Osteocyte (in vitro differentiated cells): ENCODE data around the gene FGF14. TPM values are rescaled to one million over a fixed set of nuclear protein-coding genes. Genes with fewer than 3 reads are reported as not detected.

Experiments used
- DNase-seq: peaks from one replicate; pipeline ENCODE4 v3.0.0; 2021; ENCODE audit warnings: mixed read lengths; ENCODE audit not compliant: unreplicated experiment; ENCODE audit errors: extremely low spot score
- H3K27ac Mint-ChIP-seq: one replicate; pipeline ENCODE4 v1.8.0; 2021; ENCODE audit warnings: mild to moderate bottlenecking, mixed read lengths; ENCODE audit not compliant: unreplicated experiment
- H3K27me3 Mint-ChIP-seq: one replicate; pipeline ENCODE4 v1.8.0; 2021; ENCODE audit warnings: mixed read lengths; ENCODE audit not compliant: unreplicated experiment
- H3K36me3 Mint-ChIP-seq: one replicate; pipeline ENCODE4 v1.8.0; 2021; ENCODE audit warnings: mixed read lengths; ENCODE audit not compliant: unreplicated experiment
- H3K4me1 Mint-ChIP-seq: one replicate; pipeline ENCODE4 v1.8.0; 2021; ENCODE audit warnings: mixed read lengths; ENCODE audit not compliant: unreplicated experiment
- H3K4me3 Mint-ChIP-seq: one replicate; pipeline ENCODE4 v1.8.0; 2021; ENCODE audit warnings: mild to moderate bottlenecking, moderate library complexity, mixed read lengths; ENCODE audit not compliant: unreplicated experiment
- H3K9me3 Mint-ChIP-seq: one replicate; pipeline ENCODE4 v1.8.0; 2021; ENCODE audit warnings: mixed read lengths; ENCODE audit not compliant: unreplicated experiment
- CTCF ChIP-seq: fragments of 200-600 bp; sonication (generic); IDR thresholded peaks from 2 replicates; pipeline ENCODE4 v1.5.0; 2021; ENCODE audit warnings: antibody characterized with exemption, mild to moderate bottlenecking, moderate library complexity
- total RNA-seq: library from RNA; stranded (reverse); gene quantifications from 2 replicates; pipeline ENCODE4 v1.2.1, GENCODE V29; 2021

FGF14 gene
- total RNA-seq, 1 donor from 2014 or later: 0.24 TPM

GRCh38 chr13:101978552-101979315, 423.1 kb downstream of the FGF14 start:
- Mint-ChIP-seq H3K27ac (no peak overlapping the region), H3K4me1 (peaks cover 3% of the 10 kb centered on the region), H3K27me3 (peaks cover 16% of the 10 kb centered on the region), H3K36me3 (no peaks in the 10 kb centered on the region), H3K9me3 (no peaks in the 10 kb centered on the region), H3K4me3 (no peak overlapping the region)
- no peak for TF ChIP-seq CTCF
- no peak for DNase-seq

- Mint-ChIP-seq H3K4me3 (no peak overlapping the region), H3K9me3 (no peaks in the 10 kb centered on the region), H3K27ac (no peak overlapping the region), H3K36me3 (no peaks in the 10 kb centered on the region), H3K27me3 (peaks cover 20% of the 10 kb centered on the region), H3K4me1 (peaks cover 3% of the 10 kb centered on the region)
- no peak for TF ChIP-seq CTCF
- no peak for DNase-seq
Observed at GRCh38 chr13:101977475-101977874, 424.4 kb downstream of the FGF14 start.

- no peak overlapping the region for H3K27ac Mint-ChIP-seq
- TF ChIP-seq CTCF: no peak
- DNase-seq: no peak
- H3K9me3 Mint-ChIP-seq: no peaks in the 10 kb centered on the region
- peaks cover 35% of the 10 kb centered on the region for H3K27me3 Mint-ChIP-seq
- no peak overlapping the region for H3K4me3 Mint-ChIP-seq
- H3K4me1 Mint-ChIP-seq: no peaks in the 10 kb centered on the region
- no peaks in the 10 kb centered on the region for H3K36me3 Mint-ChIP-seq
Observed at GRCh38 chr13:101972191-101972590, 429.7 kb downstream of the FGF14 start.

- DNase-seq: no peak
- Mint-ChIP-seq H3K27ac (no peak overlapping the region), H3K36me3 (no peaks in the 10 kb centered on the region), H3K4me1 (no peaks in the 10 kb centered on the region), H3K9me3 (no peaks in the 10 kb centered on the region), H3K4me3 (no peak overlapping the region), H3K27me3 (peaks cover 33% of the 10 kb centered on the region)
- TF ChIP-seq CTCF: no peak
Observed at GRCh38 chr13:101970341-101970740, 431.5 kb downstream of the FGF14 start.

GRCh38 chr13:101967781-101968180, 434.1 kb downstream of the FGF14 start:
- H3K36me3 Mint-ChIP-seq: no peaks in the 10 kb centered on the region
- no peak for TF ChIP-seq CTCF
- no peak overlapping the region for H3K27ac Mint-ChIP-seq
- H3K4me1 Mint-ChIP-seq: no peaks in the 10 kb centered on the region
- H3K4me3 Mint-ChIP-seq: no peak overlapping the region
- peaks cover 38% of the 10 kb centered on the region for H3K27me3 Mint-ChIP-seq
- no peak for DNase-seq
- H3K9me3 Mint-ChIP-seq: no peaks in the 10 kb centered on the region
